Measurements from ENCODE around the gene SLC6A19.
"Not testable (repeated sequence)": the region's sequence is repeated elsewhere in the genome, so short reads cannot be mapped to it uniquely, and the experiment has no call there.

SLC6A19 gene

DNA sequence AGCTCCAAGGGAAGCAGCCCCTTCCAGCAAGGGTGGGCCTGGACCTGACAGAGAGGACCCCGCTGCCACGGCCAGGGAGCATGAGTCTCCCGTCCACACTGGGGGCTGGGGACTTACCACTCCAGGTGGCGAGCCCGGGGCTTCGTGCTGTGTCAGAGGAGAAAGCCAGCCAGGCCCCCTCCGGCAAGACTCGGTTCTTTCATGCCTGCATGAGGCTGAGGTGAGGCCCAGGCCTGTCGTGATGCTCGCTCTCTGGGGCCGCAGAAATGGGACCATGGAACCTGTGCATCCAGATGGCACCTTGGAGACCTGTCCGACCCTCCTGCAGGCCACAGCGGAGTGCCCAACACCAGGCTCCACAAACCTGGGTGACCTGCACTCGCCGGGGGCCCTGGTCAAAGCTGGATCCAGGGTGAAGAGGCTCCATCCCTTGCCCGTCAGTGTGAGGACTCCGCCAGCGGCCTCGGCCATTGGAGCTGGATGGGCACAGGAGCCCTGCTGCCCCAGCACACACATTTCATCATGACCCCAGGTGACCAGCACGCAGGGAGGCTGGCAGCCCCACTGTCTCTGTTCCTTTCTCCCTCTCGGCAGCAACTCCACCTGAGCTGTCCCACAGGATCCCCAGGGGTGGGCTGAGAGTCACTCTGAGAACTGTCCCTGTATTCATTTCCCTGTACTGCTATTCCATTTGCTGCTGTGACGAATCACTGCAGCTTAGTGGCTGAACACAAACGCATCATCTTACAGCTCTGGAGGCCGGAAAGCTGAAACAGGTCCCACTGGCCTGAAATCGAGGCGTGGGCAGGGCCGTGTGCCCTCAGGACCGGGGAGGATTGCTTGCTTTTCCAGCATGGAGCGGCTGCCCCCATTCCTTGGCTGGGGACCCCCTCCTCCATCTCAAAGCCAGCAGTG, 48.2 kb downstream of the SLC6A19 start:
- DNase-seq = no peak

DNA sequence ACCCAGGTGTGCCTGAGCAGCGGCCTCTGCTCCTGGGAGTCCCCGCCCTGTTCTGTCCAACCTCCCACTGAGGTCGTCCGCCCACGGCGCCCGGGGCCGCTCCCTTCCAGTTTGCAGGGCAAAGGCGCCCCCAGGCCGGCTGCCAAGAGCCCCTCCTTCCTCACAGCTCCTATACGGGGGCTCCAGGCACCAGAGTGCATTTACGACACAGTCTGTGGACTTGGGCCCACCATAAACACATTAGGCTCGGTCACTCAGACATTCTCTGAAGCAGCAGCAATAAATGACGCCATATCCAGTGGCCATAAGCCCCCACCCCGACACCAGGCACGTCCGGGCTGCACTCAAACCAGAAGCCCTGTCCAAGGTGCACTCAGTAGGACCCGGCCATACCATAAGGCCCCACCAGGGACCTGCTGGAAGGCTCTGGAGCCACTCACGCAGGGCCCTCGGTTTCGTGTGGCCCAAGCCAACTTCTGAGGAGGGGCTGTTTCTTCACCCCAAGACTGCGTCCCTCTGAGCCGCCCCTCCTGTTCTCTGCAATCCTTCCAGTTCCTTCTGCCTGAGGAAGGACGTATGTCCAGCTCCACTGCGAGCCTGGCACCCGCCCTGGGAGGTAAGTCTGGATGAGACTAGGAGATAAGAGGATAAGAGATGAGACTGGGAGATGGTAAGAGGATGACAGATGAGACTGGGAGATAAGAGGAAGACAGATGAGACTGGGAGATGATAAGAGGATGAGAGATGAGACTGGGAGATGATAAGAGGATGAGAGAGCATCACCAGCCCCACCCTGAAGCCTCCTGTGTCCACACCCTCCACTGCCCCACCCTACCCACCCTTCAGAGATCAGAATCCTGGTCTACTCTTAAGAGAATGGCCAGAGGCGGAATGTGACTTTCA, 50.5 kb downstream of the SLC6A19 start:
- DNase-seq = no peak

DNA sequence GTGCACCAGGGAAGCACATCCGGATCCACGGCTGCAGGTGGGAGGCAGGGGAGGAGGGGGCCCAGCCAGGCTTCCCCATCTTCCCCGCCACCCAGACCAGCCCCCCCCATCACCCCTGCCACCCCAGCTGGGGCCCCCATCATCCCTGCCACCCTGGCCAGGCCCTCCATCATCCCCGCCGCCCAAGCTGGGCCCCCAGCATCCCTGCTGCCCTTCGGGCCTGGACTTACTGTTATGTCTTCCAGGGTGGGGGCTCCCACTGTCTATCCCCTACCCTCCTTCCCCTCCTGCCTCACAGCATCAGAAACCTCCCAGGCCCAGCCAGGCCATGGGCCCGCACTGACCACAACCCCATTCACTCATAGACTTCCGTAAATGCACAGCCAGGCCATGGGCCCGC, 51.3 kb downstream of the SLC6A19 start:
- no peak for DNase-seq

DNA sequence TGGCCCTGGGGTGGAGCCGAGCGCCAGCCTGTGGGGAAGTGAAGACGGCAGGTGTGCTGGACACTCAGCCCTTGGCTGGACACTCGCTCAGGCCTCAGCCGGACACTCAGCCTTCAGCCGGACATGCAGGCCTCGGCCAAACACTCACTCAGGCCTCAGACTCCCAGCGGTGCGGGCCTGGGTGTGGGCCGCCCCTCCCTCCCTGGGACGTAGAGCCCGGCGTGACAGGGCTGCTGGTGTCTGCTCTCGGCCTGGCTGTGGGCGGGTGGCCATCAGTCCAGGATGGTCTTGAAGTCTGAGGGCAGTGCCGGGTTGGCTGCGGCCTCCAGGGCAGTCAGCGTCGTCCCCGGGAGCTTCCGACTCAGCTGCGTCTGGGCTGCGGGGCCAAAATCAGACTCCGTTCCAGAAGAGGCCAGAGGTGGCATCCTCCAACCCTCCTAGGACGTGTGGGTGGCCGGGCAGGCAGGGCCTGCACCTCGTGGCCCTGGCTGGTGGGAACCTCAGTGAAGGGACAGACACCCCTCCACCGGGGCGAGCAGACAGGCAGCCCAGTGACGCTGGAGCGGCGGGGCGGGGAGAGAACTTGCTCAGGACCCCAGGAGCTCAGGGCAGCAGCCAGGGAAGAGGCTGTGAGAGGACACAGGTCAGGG, 52.2 kb downstream of the SLC6A19 start:
- DNase-seq = no peak

DNA sequence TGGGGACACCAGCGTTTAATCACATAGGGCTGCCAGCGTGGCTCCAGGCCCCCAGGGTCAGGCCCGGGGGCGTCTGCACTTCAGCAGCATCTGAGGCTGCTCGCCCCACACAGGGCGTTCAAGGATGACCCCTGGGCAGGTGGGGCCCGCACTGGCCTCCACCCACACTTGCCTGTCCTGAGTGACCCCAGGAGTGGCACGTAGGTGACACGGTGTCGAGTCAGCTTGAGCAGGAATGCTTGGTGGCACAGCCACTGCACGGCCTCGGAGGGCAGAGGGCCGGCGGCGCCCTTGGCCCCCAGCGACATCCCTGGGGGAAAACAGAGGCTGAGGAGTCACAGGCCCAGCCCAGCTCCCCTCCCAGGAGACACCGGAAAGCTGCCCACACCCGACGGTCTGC, 52.8 kb downstream of the SLC6A19 start:
- no peak for DNase-seq

DNA sequence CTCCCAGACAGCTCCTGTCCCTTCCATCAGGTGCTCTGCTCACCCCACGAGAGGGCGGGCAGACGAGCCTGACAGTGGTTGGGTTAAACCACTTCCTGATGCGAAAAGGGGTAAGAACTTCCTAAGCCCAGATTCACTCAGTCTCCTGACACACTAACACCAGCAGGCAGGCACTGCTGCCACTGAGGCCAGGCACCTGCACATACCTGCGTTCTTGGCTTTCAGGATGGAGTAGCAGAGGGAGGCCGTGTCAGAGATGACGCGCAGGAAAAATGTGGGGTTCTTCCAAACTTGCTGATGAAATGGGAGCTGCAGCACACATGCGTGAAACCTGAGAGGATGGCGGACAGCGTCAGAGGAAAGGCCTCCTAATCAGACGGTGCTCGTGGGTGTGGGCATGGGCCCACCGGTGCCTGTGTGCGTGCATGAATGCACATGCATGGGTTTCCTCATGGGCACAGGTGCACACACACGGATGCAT, 53.7 kb downstream of the SLC6A19 start:
- no peak for DNase-seq

DNA sequence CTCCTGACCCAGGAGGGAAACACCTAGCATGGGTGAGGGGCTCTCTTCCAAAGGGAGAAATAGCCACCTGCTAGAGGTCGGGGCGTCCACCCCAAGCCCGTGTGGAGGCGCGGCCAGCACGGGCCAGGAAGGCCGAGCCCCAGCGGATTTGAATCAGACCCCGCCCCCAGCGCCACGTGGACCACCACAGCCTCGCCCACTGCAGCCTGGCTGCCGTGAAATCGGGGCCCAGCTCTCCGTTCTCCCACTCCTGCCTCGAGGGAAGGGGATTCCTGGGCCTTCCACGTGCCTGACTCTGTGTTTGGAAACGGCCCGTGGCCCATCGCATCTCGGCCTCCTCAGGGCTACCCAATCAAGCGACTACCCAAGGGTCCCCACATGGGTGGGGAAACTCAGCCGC, 55.4 kb downstream of the SLC6A19 start:
- DNase-seq = no peak

DNA sequence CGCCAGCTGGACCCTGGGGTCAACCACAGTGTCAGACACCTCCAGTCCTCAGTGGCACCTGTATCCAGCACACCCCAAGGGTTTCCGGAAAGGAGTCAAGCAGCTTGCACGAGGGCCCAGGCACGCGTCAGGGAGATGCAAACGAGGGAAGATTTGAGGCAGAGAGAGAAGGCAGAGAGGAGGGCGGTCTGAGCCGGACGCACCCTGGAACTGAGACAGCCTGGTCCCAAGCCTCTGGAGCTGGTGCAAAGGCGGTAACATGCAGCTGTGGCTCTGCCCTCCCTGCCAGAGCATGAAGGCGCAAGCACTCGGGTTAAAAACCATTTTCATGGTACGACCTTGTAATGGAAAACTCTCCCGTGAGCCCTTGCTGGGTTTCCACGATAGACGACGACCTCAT, 56.0 kb downstream of the SLC6A19 start:
- no peak for DNase-seq

DNA sequence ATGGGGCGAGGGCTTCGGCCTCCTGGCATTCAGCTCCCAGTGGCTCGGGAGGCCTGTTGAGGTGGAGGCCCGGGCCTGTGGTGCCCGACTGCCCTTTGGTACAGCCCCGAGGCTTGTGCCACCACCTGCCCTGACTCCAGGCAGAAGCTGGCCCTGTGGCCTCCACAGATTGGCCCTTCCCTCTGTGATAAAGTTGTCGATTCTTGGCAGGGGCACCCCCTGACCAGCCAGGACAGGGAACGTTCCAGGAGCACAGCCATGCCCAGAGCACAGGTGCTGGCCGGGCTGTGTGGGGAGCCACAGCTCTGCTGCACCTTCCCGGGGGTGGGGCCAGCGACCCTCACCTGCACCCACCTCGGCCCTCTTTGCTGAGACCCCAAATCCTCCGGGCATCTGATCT, 56.4 kb downstream of the SLC6A19 start:
- no peak for DNase-seq

DNA sequence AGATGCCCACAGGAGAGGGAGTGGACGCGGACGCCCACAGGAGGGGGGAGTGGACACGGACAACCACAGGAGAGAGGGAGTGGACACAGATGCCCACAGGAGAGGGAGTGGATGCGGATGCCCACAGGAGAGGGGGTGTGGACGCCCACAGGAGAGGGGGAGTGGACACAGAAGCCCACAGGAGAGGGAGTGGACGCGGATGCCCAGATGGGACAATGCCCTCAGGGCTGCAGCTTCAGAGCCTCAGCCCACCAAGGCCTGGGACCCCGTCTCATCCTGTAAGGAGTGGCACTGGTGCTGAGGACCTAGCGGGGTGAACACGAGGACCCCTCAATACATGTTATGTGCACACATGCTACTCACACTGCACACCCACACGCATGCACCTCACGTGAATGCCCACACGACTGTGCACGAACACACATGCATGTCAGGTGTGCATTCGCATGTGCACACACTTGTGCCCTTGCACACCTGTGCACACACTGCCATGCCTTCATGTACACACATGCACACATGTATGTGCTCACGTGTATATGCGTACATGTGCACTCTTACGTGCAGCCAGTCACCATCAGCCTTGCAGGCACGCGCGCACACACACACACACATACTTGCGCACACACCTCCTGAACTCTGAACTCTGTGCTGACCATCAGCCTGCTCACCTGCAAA, 58.5 kb downstream of the SLC6A19 start:
- no peak for DNase-seq

DNA sequence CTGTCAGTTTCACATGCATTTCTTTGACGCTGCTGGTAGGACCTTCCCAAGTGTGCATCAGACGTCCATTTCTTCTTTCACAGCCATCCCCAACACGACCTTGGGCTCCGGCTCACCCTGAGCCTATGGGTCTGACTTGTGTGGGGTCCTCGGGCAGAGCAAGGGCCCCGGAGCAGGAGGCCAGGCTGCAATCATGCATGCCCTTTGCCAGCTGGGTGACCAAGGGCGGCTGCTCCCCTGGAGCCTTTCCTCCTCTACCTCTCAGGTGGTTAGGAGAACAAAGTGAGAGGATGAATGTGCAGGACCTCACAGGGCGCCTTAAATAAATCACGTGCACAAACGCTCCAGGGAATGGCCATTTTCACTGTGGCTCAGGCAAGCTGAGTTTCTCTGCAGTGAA, 60.2 kb downstream of the SLC6A19 start:
- no peak for DNase-seq

DNA sequence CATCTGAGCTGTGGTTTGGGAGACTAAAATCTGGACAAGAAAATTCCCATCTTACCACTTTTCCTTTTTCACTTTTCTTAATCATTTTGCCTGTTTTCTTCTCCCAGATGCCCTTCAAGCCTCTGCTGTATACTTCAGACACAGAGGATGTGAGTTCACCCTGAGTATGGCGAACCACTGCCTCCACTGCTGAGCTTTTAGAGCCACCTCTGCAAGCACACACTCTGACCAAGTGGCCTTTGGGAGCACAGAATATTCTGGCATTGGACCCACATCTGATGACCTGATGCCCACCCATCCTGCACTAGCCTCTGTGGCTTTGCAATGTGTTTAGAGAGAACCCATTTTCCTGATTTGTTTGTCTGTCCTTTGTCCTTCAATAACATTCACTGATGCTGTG, 61.0 kb downstream of the SLC6A19 start:
- no peak for DNase-seq

DNA sequence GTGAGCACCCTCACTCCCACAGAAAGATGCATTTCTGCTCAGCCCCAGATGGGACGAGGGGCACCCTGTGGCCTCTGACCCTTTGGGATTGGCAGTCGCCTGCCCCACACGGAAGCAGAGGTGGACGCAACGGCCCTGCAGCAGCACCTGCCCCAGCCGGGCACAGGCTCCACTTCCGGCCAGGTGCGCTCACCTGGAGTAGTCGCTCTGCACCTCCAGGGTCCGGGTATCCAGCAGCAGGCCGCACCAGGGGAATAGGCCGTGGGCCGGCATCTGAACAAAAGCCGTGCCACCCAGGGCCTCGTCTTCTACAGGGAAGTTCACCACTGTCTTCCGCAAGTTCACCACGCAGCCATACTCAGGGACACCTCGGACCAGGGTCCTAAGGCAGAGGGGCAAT, 62.8 kb downstream of the SLC6A19 start:
- DNase-seq = no peak

DNA sequence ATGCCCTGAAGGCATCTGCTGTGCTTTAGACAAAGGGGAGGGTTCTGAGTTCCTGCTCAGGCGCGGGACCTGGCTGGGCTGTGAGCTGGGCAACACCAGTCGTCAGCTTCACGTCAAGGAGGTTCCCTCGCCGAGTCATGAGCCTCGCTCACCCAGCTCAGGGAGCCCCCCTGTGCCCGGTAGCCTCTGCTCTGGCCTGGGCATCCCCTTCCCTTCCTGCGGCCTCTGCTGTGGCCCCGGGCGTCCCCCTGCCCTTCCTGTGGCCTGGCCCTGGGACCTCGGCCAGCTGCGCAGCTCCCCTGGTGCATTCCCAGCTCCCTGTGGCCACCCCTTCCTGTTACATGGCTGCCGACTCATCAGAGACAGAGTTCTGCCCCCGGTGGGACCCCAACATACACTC, 63.6 kb downstream of the SLC6A19 start:
- DNase-seq = no peak

DNA sequence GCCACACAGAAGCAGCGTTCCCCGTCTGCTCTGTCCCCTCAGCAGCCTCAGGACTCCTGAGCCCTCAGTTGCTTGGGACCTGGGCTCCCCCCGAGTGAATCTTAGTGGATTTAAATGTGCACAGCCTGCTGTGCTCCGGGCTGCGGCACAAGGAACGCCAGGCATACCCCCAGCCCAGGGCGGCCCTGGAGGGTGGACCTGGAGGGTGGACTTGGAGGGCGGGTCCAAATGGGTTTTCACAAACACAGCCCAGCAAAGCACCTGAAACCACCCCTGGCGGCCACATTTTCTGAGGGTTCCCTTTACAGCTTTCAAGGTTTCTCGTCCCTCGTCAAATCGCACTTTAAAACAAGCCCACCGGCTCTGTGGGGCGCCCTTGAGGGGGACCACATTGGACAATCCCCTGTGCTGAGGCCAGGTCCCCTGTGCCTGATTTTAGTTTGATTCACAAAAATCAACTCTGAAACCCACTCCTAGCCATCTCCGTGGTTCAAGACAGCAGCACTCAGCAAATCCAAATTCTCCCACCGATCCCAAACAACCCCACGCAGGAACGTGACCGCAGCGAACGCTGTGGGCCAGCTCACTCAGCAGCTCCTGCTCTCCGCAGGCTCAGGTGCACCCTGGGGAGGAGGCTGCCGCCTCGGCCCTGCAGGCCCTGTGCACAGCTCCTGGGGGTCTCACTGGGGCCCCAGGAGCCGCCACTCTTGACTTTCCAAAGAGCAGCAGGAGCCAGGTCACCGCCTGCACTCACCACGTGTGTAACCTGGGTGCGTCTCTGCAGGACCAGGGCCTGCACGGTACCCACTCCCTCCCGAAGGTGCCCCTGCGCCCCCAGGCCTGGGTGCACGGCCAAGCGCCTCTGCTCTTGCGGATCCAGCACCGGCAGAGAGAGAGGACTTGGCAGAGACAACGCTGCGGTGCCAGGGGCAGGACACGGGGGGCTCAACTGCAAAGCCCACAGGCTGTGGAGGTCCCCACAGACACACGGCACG, 64.4 kb downstream of the SLC6A19 start:
- DNase-seq = no peak

DNA sequence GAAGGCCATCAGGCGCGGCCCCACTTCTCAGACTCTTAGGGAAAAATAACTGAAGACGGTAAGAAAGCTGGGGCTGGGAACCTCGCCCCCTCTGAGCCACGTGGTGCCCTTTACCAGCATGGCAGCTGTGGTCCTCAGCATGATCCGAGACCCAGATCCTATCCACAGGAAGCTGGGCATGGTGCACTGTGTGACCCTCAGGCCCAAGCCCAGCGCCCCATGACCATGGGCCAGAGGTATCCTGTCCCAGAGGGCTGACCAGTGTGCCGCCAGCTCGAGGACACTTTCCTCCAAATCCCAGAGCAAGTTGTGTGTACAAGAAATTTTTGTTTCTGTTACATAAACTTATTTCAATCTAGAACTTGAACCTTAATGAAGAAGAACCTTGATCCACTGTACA, 65.4 kb downstream of the SLC6A19 start:
- no peak for DNase-seq

DNA sequence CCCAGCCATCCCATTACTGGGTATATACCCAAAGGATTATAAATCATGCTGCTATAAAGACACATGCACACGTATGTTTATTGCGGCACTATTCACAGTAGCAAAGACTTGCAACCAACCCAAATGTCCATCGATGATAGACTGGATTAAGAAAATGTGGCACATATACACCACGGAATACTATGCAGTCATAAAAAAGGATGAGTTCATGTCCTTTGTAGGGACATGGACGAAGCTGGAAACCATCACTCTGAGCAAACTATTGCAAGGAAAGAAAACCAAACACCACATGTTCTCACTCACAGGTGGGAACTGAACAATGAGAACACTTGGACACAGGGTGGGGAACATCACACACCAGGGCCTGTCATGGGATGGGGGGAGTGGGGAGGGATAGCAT, 66.1 kb downstream of the SLC6A19 start:
- not testable (repeated sequence) for DNase-seq

DNA sequence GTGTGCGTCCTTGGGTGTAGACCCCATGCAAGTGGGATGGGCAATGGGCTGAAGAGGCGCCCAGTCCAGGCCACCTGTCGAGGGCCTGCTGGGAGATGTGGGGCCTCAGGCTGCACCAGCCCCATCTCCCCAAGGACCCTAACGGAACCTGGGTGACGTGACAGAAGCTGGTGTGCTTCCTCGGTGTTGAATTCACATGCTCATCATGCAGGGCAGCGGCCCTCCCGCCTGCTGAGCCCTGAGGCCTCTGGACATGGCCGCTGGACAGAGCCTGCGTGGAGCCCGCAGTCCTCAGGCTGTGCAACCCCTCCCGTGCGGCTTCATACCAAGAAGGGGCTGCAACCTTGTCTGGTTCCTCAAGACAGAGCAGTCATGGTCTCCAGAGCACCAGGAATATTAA, 66.7 kb downstream of the SLC6A19 start:
- no peak for DNase-seq

DNA sequence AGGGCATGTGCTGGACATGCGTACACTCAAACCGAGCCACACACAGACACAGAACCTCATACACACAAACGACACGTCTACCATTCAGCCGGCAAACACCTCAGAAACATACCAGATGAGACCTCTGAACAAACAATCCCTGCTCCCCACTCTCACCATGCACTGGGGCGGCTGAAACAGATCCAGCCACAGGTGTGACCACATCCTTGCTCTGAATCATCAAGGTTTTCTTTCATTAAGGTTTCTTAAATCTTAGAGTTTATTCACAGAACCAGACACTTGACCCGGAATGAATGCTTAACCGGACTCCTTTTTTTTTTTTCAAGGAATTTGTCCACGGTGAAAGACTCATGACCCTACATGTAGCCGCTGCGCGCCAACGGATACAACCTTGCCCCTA, 67.3 kb downstream of the SLC6A19 start:
- DNase-seq = no peak

DNA sequence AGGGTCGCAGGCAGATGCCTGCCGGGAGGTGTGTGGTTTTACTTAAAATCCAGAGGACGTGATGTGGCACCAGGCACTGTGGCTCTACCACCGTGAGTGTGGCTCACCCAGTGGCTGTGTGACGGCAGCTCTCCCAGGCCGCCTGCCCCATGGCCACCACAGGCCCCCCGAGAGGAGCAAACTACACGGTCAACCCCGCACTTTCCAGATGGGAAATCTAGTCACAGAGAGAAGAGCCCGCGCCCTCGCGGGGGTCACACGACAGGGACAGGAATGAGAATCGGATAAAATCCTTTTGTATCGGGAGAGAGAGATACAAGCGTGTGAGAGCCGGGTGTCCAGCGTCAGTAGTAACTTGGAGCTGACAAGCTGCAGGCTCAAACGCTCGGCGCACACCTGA, 69.0 kb downstream of the SLC6A19 start:
- no peak for DNase-seq

All from AML-193 (cell line).